A673 (cell line): ENCODE results near the gene KAZN.

Source experiments
- EZH2 ChIP-seq: fragments of 200-600 bp; sonication (generic); IDR thresholded peaks from 2 replicates; pipeline ENCODE4 v1.6.1; 2017; ENCODE audit warnings: borderline replicate concordance, low read depth, mild to moderate bottlenecking, mixed read lengths, antibody characterized with exemption, low read length; ENCODE audit not compliant: poor library complexity, severe bottlenecking
- TF ChIP-seq, protein P1 (sequence below): fragments of 300-800, 200-600 bp; sonication (generic); conservative IDR thresholded peaks from 2 replicates; pipeline ENCODE4 v1.5.1; 2017; ENCODE audit warnings: low read depth, mild to moderate bottlenecking, antibody characterized with exemption, low read length, moderate library complexity, mixed read lengths

DNA sequence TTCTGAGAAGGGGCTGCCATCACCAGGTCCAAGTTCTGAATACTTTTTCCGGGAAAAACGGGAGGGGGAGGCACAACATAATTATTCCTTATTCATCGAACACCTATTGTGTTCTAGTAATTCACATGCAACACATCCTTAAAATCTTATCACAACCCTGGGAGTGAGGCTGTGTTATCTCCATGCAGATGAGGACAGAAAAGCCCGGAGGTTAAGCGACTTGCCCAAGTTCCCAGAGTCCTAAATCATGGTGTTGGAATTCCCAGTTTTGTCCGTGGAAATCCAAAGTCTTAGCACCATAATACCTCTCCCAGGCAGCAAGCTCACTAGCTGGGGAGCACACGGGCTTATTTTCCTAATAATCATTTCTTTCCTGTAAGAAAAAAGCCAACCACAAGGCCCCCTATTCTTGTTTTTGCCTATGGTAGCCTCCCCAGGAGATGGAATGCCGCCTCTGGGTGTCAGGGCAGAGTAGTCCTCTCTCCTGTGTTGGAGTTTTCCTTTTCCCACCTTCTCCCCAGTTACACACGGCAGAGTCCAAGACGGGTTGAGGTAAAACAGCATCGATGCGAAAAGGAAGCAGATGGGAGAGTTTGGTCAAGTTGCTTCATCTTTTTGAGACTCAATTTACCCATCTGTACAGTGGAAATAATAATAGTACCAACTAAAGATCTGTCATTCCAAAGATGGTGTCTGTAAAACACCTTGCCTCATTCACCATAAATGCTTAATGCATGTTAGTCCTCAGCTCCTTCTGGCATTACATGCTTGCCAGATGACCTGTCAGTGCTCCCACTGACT lies 327.1 kb downstream of the KAZN start:
- TF ChIP-seq, protein P1, sequence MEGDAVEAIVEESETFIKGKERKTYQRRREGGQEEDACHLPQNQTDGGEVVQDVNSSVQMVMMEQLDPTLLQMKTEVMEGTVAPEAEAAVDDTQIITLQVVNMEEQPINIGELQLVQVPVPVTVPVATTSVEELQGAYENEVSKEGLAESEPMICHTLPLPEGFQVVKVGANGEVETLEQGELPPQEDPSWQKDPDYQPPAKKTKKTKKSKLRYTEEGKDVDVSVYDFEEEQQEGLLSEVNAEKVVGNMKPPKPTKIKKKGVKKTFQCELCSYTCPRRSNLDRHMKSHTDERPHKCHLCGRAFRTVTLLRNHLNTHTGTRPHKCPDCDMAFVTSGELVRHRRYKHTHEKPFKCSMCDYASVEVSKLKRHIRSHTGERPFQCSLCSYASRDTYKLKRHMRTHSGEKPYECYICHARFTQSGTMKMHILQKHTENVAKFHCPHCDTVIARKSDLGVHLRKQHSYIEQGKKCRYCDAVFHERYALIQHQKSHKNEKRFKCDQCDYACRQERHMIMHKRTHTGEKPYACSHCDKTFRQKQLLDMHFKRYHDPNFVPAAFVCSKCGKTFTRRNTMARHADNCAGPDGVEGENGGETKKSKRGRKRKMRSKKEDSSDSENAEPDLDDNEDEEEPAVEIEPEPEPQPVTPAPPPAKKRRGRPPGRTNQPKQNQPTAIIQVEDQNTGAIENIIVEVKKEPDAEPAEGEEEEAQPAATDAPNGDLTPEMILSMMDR: no peak
- no peak for TF ChIP-seq EZH2
